SK-N-SH (cell line): ENCODE results near the gene STXBP6.

Source experiments
- CTCF ChIP-seq: fragments of 200-600 bp; sonication (generic); IDR thresholded peaks from 2 replicates; pipeline ENCODE4 v1.6.1; 2017; ENCODE audit warnings: antibody characterized with exemption, mild to moderate bottlenecking, moderate library complexity
- ELF1 ChIP-seq: IDR thresholded peaks from 2 replicates; pipeline ENCODE4 v1.4.0; 2012
- EP300 ChIP-seq, 2 experiments: IDR thresholded peaks; 2 replicates each; pipeline versions ENCODE4 v1.4.0 to v1.6.1; 2012; ENCODE audit warnings: borderline replicate concordance in 1 of 2, low read depth in 1 of 2, low read length in 1 of 2
- EZH2phosphoT487 ChIP-seq: fragments of 200-600 bp; sonication (generic); IDR thresholded peaks from 2 replicates; pipeline ENCODE4 v1.6.1; 2017; ENCODE audit warnings: low read depth, mixed run types, mild to moderate bottlenecking, antibody characterized with exemption, moderate library complexity, borderline replicate concordance
- FOXJ3 ChIP-seq: sonication (generic); formaldehyde crosslinking; IDR thresholded peaks from 2 replicates; pipeline ENCODE4 v1.5.1; 2020; ENCODE audit warnings: mild to moderate bottlenecking, missing genetic modification reagents
- GABPA ChIP-seq: IDR thresholded peaks from 2 replicates; pipeline ENCODE4 v1.4.0; 2012; ENCODE audit warnings: low read depth, mild to moderate bottlenecking
- RXRA ChIP-seq: IDR thresholded peaks from 2 replicates; pipeline ENCODE4 v1.4.0; 2012; ENCODE audit warnings: low read depth, mild to moderate bottlenecking, borderline replicate concordance
- TAF1 ChIP-seq: IDR thresholded peaks from 2 replicates; pipeline ENCODE4 v1.6.1; 2012; ENCODE audit warnings: low read depth, mild to moderate bottlenecking, low read length, moderate library complexity, borderline replicate concordance
- TEAD4 ChIP-seq: IDR thresholded peaks from 2 replicates; pipeline ENCODE4 v1.4.0; 2012; ENCODE audit warnings: mild to moderate bottlenecking, borderline replicate concordance; ENCODE audit not compliant: insufficient read depth
- TF ChIP-seq, protein P1 (sequence below): IDR thresholded peaks from 2 replicates; pipeline ENCODE4 v1.6.1; 2012; ENCODE audit warnings: mild to moderate bottlenecking, low read depth, low read length, moderate library complexity

DNA sequence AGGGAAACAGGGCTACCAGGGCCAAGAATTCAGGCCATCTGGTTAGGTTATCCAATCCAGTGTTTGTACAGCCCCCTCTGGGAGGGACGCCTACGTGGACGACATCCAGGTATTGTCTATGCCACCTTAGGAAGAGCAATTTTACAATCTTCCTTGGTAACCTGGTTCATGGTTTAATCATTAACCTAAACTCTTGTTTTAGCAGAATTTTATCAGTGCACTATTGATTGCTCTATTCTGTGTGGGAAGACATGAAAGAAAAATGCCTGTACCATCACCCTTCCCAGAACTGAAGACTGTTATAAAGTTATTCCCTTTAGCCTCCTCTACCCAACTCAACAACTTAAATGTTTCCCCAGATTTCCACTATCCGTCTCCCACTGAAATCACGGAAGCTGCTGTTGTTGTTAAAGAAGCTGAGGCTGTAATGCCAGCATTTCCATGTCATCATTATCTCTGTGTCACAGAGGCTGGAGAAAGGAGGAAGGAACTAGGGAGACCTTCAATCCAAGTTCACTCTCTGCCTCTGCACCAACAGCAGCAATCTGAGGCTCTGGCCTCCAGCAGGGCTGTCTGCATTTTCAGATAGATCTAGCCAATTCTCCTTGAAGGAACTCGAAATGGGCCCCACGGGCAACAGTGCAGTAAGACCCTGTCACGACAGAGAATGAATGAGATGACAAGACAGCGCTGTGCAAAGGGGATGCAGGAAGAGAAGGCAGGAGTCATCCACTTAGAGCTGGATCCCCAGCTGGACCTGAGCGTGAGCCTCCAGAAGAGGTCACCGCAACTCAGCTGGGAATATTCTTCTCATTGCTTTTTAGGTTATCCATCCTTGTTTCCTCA, 232.5 kb downstream of the STXBP6 start:
- no peak for TF ChIP-seq GABPA
- TF ChIP-seq TAF1, result no peak
- TF ChIP-seq CTCF, result no peak
- no peak for TF ChIP-seq EP300 (IDR thresholded peaks at IDR 0.05; ENCODE audit: borderline replicate concordance in 1 of 2, low read depth in 1 of 2, low read length in 1 of 2)
- TF ChIP-seq FOXJ3 (CRISPR knock-in tag), result no peak
- no peak for TF ChIP-seq EZH2phosphoT487
- TF ChIP-seq, protein P1, sequence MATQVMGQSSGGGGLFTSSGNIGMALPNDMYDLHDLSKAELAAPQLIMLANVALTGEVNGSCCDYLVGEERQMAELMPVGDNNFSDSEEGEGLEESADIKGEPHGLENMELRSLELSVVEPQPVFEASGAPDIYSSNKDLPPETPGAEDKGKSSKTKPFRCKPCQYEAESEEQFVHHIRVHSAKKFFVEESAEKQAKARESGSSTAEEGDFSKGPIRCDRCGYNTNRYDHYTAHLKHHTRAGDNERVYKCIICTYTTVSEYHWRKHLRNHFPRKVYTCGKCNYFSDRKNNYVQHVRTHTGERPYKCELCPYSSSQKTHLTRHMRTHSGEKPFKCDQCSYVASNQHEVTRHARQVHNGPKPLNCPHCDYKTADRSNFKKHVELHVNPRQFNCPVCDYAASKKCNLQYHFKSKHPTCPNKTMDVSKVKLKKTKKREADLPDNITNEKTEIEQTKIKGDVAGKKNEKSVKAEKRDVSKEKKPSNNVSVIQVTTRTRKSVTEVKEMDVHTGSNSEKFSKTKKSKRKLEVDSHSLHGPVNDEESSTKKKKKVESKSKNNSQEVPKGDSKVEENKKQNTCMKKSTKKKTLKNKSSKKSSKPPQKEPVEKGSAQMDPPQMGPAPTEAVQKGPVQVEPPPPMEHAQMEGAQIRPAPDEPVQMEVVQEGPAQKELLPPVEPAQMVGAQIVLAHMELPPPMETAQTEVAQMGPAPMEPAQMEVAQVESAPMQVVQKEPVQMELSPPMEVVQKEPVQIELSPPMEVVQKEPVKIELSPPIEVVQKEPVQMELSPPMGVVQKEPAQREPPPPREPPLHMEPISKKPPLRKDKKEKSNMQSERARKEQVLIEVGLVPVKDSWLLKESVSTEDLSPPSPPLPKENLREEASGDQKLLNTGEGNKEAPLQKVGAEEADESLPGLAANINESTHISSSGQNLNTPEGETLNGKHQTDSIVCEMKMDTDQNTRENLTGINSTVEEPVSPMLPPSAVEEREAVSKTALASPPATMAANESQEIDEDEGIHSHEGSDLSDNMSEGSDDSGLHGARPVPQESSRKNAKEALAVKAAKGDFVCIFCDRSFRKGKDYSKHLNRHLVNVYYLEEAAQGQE, result no peak
- no peak for TF ChIP-seq RXRA
- TF ChIP-seq TEAD4, result no peak
- TF ChIP-seq ELF1, result no peak
